GM18867 (cell line): ENCODE data around the gene TAF8.
"Not testable (repeated sequence)": the region's sequence is repeated elsewhere in the genome, so short reads cannot be mapped to it uniquely, and the experiment has no call there.

Experiments
- ATAC-seq: cut with Tn5 transposase; IDR thresholded peaks from one replicate; pipeline ENCODE4 v1.9.1; 2021; ENCODE audit warnings: mild to moderate bottlenecking, moderate library complexity; ENCODE audit not compliant: unreplicated experiment

TAF8 gene

DNA sequence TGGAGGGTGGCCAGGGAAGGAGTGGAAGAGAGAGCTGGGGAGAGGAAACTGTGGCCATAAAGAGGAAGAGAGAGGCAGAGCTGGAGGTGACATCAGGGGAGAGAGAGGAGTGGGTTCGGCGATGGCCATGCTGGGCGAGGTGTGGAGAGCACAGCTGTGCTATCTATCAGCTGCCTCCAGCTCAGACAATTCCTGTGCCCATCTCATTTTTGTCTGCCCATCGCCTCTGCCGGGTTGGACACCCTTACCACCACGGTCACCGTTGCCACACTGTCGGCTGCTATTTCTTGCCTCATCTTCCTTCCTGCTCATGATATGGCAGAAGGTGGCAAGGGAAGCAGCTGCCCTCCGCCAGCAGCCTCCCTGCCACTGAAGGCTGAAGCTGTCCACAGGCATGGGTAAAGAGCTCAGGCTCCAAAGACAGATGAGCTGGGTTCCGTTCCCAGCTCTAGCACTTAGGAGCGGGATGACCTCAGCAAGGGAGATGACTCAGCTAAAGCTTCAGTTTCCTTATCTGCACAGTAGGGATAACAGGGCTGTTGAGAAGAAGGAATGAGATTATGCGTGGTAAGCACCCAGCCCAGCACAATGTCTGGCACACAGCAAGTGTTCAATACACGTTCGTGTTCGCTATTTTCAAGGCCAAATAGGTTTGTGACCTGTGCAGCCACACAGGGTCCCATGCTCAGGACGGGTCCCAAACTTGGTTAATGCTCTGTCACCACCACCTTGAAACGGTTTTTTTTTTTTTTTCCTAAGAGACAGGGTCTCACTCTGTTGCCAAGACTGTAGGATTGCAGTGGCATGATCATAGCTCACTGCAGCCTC is 21.9 kb upstream of the TAF8 start:
- no peak for ATAC-seq

DNA sequence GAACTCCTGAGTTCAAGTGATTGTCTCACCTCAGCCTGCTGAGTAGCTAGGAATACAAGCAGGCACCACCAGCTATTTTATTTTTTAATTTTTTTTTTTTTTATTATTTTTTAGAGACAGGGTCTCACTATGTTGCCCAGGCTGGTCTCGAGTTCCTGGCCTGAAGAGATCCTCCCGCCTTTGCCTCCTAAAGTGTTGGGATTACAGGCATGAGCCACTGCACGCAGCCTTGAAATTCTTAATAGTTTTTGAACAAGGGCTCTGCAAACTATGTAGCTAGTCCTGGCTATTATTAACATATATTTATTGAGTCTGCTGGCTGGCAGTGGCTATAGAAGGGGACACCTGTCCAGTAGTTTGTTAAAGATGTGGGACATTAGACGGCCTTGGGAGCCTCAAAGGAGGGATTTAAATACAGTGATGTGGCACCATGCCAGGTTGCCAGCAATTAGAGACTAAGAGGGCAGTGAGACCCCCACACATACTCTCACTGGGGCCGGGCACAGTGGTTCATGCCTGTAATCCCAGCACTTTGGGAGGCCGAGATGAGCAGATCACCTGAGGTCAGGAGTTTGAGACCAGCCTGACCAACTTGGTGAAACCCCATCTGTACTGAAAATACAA is 21.1 kb upstream of the TAF8 start:
- no peak for ATAC-seq

DNA sequence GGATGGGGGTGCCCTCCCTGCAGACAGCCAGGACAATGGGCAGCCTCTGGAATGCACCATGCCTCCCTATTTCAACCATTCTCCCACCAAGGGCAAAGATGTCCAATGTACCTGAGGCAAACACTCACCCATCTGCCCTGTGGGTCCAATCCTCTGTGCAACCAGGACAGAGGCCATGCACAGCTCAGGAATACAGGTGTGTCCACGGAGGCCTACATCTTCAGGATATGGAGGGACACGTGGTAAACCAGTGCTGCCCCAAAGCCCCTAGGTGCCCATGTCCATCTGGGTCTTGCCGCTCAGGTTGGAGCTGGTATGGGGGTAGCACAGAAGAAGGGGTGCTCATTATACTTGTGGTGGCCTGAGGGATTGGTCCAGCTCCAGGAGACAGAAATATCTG is 20.4 kb upstream of the TAF8 start:
- ATAC-seq = no peak

DNA sequence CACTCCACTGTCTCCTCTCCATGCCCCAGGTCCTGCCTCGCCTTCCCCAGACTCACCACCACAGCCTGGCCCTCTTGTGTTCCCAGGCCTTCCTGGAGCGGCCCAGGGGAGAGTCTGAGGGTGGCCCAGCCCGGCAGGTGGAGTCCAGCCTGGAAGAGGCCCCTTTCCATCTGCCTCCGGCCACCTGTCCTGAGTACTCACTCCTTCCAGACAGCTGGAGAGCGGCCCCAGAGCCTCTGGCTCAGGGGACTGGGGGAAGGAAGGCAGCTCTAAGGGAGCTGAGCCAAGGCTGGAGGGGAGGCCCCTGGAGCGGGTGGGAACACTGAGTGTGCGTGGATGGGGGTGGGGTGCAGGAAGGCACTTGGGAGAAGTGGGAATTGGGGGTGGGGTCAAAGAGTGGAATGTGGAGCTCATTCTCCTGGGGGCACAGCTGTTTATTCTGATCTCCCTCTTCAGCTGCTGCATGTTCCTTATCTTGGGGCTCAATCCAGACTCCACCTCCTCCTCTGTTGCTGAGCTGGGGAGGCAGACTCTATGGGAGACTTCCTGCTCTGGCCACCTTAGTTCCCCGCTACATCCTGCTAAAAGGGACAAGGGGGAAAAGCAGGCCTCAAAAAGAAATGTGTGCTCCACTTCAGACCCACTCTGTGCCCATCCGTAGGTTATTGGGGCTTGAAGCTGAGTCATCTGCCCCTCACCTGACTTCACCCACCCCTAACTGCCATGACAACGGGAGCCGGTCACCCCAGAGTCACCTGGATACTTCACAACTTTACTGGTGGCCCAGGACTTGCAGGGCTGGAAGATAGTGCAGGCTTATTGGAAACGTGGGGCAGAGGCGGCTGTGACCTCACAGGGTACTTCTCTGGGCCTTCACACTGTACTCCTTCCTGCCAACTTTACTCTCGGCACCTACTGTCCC is 19.5 kb upstream of the TAF8 start:
- ATAC-seq = no peak

DNA sequence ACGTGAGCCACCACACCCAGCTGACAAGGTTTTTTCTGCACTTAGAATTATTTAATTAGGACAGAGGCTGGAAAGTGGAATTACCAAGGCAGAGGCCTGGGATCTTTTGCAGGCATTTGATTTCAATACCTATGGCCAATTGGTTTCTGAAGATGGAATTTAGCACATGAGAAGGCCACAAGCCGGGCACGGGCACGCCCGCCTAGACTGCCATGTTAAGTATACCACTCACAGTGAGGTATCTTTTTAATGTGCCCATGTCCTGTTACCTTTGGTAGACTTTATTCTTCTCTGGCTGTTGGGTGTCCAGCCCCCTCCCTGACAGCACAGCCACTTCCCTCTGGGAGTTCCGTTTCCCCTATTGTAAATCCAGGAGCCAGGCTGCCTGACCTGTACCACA is 18.0 kb upstream of the TAF8 start:
- ATAC-seq = no peak

GRCh38 chr6:42037669-42038068 is 12.7 kb upstream of the TAF8 start:
- not testable (repeated sequence) for ATAC-seq

- ATAC-seq = no peak
Observed at GRCh38 chr6:42038163-42038562, 12.2 kb upstream of the TAF8 start.

DNA sequence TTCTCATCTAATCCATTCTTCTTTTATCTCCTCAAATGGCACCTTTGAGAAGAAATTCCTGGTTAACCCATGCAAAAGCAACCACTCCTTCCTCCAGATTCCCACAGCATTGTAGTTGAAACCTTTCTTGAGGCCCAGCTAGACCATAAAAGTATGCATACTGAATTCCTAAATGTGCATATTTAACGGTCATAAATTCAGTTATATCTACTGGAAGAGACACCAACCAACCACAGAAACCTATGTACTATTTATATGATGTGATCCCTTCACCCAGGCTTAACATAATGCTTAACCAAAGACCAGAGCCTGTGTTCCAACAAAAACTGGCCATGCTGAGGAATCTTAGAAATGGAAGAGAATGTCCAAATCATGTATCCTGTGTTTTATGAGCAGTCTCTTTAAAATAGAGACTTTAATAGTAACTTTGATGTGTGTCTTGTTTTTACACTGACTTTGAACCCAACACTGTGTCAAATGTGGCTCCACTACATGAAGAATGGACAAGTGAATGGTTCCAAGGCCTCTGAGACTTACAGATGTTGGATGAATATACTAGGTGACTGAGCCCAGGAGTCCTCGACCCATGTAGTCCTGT is 11.4 kb upstream of the TAF8 start:
- ATAC-seq = no peak

DNA sequence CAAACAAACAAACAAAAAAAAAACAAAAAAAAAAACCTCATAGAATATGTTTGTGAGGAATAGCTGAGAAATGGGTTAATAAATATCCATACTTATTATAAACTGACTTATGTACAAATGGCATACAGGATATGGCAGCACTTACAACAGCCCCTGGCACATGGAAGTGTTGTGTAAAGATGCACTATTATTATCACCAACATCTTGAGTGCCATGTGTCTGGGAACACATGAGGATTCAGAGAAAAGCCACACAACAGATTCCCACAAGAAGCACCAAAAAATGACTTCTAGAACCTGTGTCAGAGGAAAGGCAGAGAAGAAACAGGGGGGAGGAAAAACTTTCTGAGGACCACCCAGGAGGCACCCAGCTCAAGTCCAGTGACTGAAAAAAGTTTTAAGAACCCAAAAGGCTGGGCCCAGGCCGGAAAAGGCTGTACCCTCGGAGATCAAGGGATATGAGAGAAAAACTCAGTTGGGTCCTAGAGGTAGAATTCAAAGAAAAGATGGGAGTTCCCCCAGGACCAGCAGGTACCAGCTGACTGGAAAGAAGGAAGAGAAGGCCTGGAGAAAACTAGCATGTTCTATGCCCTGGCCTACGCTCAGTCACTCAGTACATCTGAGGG is 9.4 kb upstream of the TAF8 start:
- ATAC-seq = no peak

DNA sequence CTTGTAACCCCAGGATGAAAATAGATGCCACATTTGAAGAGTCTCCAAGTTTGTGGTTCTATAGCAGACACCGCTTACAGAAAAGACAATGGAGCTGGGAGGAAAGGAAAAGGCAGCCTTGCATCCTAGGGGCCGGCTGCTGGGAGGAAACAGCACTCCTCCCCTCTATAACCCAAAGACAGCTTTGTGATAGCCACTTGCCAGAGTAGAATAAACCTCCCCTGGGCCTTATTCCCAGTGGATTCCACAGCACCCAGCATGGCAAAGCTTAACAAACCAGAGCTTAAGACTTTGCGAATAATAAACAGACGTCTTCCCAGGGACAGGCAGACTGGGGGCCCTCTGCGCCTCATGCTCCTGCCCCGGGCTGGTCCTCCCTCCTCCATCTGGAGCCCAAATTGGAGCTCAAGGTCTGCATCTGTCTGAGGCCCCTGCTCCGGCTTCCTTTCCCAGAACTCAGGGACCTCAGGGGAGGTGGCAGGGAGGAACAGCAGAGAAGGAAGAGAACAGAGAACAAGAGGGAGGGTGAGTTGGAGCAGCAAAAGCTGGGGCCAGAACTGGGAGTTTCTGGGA is 8.8 kb upstream of the TAF8 start:
- ATAC-seq = no peak

DNA sequence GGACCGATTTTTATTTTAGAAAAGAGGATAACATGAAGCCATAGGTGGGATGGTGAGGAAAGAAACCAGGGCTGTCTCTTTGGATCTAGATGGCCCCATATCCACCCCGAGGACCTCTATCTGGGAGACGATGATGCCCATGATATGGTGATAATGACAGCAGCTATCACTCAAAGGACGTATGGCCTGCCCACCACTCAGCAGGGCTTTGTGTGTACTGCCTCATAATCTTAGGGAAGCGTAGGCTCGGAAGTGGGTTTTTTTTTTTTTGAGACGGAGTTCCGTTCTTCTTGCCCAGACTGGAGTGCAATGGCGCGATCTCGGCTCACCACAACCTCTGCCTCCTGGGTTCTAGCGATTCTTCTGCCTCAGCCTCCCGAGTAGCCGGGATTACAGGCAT is 8.2 kb upstream of the TAF8 start:
- ATAC-seq = no peak

DNA sequence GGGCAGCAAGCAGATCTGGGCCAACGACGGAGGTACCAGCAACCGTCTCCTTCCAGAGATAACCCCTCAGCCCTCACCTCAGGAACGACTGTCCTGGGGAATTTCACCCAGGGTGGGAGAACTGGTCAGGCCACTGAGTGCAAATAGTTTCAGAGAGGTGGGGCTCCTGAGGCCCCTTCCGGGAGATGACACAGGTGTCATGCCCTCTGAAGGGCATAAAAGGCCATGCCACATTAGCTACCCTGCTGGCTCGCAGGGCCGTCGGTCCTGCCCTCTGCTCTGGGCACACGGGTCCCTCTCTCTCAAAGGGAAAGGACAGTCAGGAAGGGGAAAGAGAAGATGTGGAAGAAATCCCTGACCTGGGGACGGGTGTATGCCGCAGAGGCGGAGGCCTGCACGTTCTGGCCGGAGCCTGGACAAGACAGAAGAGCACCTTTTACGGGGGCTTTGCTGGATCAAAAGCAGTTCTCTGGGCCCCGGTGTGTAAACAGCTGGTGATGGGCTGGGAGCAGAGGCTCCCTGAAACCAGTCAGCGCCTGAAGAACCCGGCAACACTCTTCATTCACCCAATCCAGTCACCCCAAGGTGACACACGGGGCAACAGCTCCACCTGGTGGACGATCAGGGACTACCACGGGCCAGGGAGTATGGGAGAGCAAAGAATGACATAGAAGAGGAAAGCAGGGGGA is 6.4 kb upstream of the TAF8 start:
- ATAC-seq = peak; percentile 28

- no peak for ATAC-seq
Observed at GRCh38 chr6:42045538-42046460, 4.5 kb upstream of the TAF8 start.

DNA sequence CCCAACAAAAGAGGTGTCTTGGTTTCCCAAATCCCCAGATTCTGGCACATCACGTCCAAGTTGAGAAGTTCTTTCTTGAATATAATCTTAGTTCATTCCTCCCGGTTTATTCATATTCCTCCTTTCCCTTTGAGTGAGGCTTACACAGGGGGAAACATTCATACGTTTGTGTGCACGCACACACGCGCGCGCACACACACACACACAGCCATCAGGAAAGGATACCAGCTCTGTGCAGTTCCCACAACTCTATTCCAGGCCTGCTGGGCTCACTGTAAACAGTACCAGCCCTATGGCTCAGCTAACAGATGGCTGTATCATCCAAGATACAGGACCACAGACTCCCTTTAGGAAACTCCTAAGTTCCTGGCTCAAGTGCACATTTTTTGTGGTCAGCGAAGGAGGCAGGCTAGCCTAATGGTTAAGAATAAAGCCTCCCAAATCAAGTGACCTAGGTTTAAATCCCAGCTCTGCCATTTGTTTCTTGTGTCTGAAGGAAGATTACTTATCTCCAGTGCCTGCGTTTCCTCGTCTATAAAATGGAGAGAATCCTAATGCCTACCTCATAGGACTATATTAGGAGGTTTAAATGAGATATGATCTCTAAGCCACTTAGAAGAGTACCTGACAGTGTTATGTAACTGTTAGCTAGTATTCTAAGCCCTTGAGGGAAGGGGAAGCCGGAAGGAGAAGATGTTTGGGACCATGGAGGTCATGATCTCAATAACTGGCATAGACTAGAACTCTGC is 3.7 kb upstream of the TAF8 start:
- ATAC-seq = no peak

GRCh38 chr6:42047213-42047590 is 3.1 kb upstream of the TAF8 start:
- no peak for ATAC-seq

GRCh38 chr6:42047790-42048405 is 2.4 kb upstream of the TAF8 start:
- ATAC-seq = no peak

- no peak for ATAC-seq
Observed at GRCh38 chr6:42049116-42049809, 1.1 kb upstream of the TAF8 start.
